Chondrocyte (in vitro differentiated cells): ENCODE results near the gene GNA12. TPM values are rescaled to one million over a fixed set of nuclear protein-coding genes. Genes with fewer than 3 reads are reported as not detected.

Experiments
- DNase-seq: peaks from one replicate; pipeline ENCODE4 v3.0.0; 2021; ENCODE audit warnings: mixed read lengths, low spot score
- H3K27ac Mint-ChIP-seq: one replicate; pipeline ENCODE4 v1.8.0; 2021; ENCODE audit warnings: mild to moderate bottlenecking, moderate library complexity, mixed read lengths; ENCODE audit not compliant: unreplicated experiment
- H3K27me3 Mint-ChIP-seq: 2 replicates; pipeline ENCODE4 v1.8.0; 2021; ENCODE audit warnings: low read depth, mixed read lengths
- H3K36me3 Mint-ChIP-seq: 2 replicates; pipeline ENCODE4 v1.8.0; 2021; ENCODE audit warnings: low read depth, mixed read lengths
- H3K4me1 Mint-ChIP-seq: 2 replicates; pipeline ENCODE4 v1.8.0; 2021; ENCODE audit warnings: low read depth, mild to moderate bottlenecking, mixed read lengths
- H3K4me3 Mint-ChIP-seq: one replicate; pipeline ENCODE4 v1.8.0; 2021; ENCODE audit warnings: mild to moderate bottlenecking, moderate library complexity, mixed read lengths; ENCODE audit not compliant: unreplicated experiment
- H3K9me3 Mint-ChIP-seq: 2 replicates; pipeline ENCODE4 v1.8.0; 2021; ENCODE audit warnings: low read depth, mixed read lengths
- CTCF ChIP-seq: fragments of 200-600 bp; sonication (generic); IDR thresholded peaks from 2 replicates; pipeline ENCODE4 v1.5.0; 2021; ENCODE audit warnings: antibody characterized with exemption, mild to moderate bottlenecking, moderate library complexity
- total RNA-seq: library from RNA; stranded (reverse); gene quantifications from 3 replicates; pipeline ENCODE4 v1.2.1, GENCODE V29; 2021

GNA12 gene
- total RNA-seq, 1 donor from 2014 or later, result 111 TPM

GRCh38 chr7:2710901-2711551 is 133.1 kb downstream of the GNA12 start:
- Mint-ChIP-seq H3K27me3 (no peaks in the 10 kb centered on the region), H3K9me3 (peaks cover 3% of the 10 kb centered on the region), H3K36me3 (peaks cover 27% of the 10 kb centered on the region), H3K4me3 (no peak overlapping the region), H3K27ac (no peak overlapping the region), H3K4me1 (peaks cover 29% of the 10 kb centered on the region)
- no peak for DNase-seq
- no peak for TF ChIP-seq CTCF

- H3K4me1 Mint-ChIP-seq, result peaks cover 22% of the 10 kb centered on the region
- no peak overlapping the region for H3K4me3 Mint-ChIP-seq
- peaks cover 23% of the 10 kb centered on the region for H3K36me3 Mint-ChIP-seq
- H3K27ac Mint-ChIP-seq, result no peak overlapping the region
- TF ChIP-seq CTCF, result no peak
- no peak for DNase-seq
- H3K27me3 Mint-ChIP-seq, result no peaks in the 10 kb centered on the region
- H3K9me3 Mint-ChIP-seq, result peaks cover 3% of the 10 kb centered on the region
Observed at GRCh38 chr7:2710286-2710655, 133.8 kb downstream of the GNA12 start.

- peaks cover 18% of the 10 kb centered on the region for H3K36me3 Mint-ChIP-seq
- no peak for DNase-seq
- H3K9me3 Mint-ChIP-seq, result peaks cover under 1% of the 10 kb centered on the region
- H3K4me1 Mint-ChIP-seq, result peaks cover 16% of the 10 kb centered on the region
- no peaks in the 10 kb centered on the region for H3K27me3 Mint-ChIP-seq
- TF ChIP-seq CTCF, result peak; percentile 83
- no peak overlapping the region for H3K27ac Mint-ChIP-seq
- H3K4me3 Mint-ChIP-seq, result no peak overlapping the region
Observed at GRCh38 chr7:2709553-2710285, 134.4 kb downstream of the GNA12 start.

- Mint-ChIP-seq H3K36me3 (peaks cover 12% of the 10 kb centered on the region), H3K4me3 (no peak overlapping the region), H3K9me3 (no peaks in the 10 kb centered on the region), H3K27me3 (no peaks in the 10 kb centered on the region), H3K27ac (no peak overlapping the region), H3K4me1 (peaks cover 7% of the 10 kb centered on the region)
- no peak for DNase-seq
- no peak for TF ChIP-seq CTCF
Observed at GRCh38 chr7:2708547-2709310, 135.4 kb downstream of the GNA12 start.

- H3K9me3 Mint-ChIP-seq, result no peaks in the 10 kb centered on the region
- peaks cover under 1% of the 10 kb centered on the region for H3K4me1 Mint-ChIP-seq
- no peak for DNase-seq
- H3K36me3 Mint-ChIP-seq, result peaks cover 9% of the 10 kb centered on the region
- H3K27me3 Mint-ChIP-seq, result no peaks in the 10 kb centered on the region
- no peak overlapping the region for H3K4me3 Mint-ChIP-seq
- no peak overlapping the region for H3K27ac Mint-ChIP-seq
- no peak for TF ChIP-seq CTCF
Observed at GRCh38 chr7:2708041-2708440, 136.1 kb downstream of the GNA12 start.
